GM10248 (cell line): ENCODE measurements around the gene SPATS1.
"Not testable (repeated sequence)": the region's sequence is repeated elsewhere in the genome, so short reads cannot be mapped to it uniquely, and the experiment has no call there.

Experiments used
- CTCF ChIA-PET: fragments of 300-600 bp; sonication (Branson Sonifier 250); formaldehyde crosslinking; extraction: SDS; loops from one replicate; lab custom pipeline; 2021; ENCODE audit warnings: antibody characterized with exemption; lab: Yijun Ruan, JAX
- POLR2A ChIA-PET: fragments of 350-650 bp; sonication (Branson Sonifier 250); formaldehyde crosslinking; extraction: SDS; loops from one replicate; lab custom pipeline; 2020; ENCODE audit warnings: antibody characterized with exemption; lab: Yijun Ruan, JAX
- DNase-seq: peaks from one replicate; pipeline ENCODE4 v3.0.0; 2012; ENCODE audit errors: extremely low spot score
- TF ChIP-seq, protein P1 (sequence below): IDR thresholded peaks from 2 replicates; pipeline ENCODE4 v1.5.1; 2012; ENCODE audit warnings: mild to moderate bottlenecking, low read depth; ENCODE audit errors: extremely low read depth, missing control alignments, control extremely low read depth

Gene SPATS1

DNA sequence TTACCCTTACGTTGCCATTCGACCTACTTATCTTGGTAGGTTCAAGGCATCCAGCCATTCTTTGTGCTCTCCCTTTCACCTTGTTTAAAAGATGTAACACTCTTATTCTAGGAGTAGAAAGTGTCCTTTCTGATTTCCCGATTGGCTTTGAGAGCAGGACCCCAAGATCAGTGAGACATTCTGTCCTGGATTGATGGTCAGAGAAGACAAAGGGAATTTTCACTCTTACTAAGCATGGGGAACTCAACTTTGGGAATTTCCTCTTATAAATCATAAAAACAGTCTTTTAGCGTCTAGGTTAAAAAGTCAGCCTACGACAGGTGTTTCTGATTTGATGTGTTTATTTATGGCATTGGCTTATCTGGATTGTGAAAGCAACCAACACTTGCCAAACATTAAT is 26.5 kb upstream of the SPATS1 start:
- CTCF ChIA-PET = interaction anchor here (5.3 kb wide), 1 partner anchor 13 kb away, joined by 45 read pairs; no protein-coding TSS in a partner anchor

DNA sequence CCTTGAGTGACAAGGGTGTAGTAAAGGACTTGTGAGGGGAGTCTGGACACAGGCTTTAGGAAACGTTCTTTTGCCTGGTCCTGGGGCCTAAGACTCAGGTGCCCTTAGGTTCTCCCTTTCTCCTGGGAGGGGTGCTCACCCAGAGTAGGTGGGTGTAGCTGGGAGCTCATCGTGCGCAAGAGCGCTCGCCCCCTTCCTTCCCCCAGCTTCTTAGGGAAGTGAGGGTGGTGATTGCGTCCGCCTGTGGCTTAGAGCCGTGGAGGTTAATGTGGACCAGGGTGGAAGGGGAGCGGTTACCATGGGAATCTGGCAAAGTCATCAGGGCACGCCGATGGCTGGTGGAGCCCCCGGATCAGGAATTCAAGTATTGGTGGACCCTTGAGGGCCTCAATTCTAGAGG is 26.0 kb upstream of the SPATS1 start:
- TF ChIP-seq, protein P1, sequence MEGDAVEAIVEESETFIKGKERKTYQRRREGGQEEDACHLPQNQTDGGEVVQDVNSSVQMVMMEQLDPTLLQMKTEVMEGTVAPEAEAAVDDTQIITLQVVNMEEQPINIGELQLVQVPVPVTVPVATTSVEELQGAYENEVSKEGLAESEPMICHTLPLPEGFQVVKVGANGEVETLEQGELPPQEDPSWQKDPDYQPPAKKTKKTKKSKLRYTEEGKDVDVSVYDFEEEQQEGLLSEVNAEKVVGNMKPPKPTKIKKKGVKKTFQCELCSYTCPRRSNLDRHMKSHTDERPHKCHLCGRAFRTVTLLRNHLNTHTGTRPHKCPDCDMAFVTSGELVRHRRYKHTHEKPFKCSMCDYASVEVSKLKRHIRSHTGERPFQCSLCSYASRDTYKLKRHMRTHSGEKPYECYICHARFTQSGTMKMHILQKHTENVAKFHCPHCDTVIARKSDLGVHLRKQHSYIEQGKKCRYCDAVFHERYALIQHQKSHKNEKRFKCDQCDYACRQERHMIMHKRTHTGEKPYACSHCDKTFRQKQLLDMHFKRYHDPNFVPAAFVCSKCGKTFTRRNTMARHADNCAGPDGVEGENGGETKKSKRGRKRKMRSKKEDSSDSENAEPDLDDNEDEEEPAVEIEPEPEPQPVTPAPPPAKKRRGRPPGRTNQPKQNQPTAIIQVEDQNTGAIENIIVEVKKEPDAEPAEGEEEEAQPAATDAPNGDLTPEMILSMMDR = no peak
- no peak for DNase-seq
- ChIA-PET POLR2A (no interaction called here), CTCF (no interaction called here)

More for the DNA sequence above, 26.5 kb upstream of the SPATS1 start:
- no peak for DNase-seq
- POLR2A ChIA-PET = no interaction called here
- TF ChIP-seq, protein P1 = no peak

DNA sequence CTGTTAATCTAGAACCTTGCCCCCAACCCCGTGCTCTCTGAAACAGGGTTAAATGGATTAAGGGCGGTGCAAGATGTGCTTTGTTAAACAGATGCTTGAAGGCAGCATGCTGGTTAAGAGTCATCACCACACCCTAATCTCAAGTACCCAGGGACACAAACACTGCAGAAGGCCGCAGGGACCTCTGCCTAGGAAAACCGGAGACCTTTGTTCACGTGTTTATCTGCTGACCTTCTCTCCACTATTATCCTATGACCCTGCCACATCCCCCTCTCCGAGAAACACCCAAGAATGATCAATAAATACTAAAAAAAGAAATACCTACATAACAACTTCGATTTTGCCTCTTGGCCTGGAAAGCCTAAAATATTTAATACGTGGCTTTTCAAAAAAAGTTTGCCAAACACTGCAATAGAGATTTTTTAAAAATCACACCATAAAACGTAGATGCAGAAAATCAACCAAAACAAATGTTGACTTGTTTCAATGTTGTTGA is 25.3 kb upstream of the SPATS1 start:
- DNase-seq, POLR2A ChIA-PET, CTCF ChIA-PET: not testable (repeated sequence)

DNA sequence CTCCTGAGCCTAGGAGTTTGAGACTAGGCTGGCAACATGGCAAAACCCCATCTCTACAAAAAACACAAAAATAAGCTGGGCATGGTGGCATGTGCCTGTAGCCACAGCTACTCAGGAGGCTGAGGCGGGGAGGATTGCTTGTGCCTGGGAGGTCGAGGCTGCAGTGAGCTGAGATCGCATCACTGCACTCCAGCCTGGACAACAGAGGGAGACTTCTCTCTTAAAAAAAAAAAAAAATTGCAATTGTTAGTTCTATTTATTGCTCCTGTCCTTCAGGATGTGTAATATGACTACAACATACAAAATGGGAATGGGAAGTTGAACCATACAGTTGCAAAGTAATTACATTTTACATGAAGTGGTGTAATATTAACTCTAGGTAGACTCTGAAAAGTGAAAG is 21.2 kb upstream of the SPATS1 start:
- TF ChIP-seq, protein P1 = no peak
- ChIA-PET CTCF (interaction anchor here (1.0 to 4.9 kb wide), 4 partner anchors 9 to 24 kb away, joined by 3 to 22 read pairs (median 11); partner anchors contain the start of gene AARS2), POLR2A (no interaction called here)
- DNase-seq = no peak

DNA sequence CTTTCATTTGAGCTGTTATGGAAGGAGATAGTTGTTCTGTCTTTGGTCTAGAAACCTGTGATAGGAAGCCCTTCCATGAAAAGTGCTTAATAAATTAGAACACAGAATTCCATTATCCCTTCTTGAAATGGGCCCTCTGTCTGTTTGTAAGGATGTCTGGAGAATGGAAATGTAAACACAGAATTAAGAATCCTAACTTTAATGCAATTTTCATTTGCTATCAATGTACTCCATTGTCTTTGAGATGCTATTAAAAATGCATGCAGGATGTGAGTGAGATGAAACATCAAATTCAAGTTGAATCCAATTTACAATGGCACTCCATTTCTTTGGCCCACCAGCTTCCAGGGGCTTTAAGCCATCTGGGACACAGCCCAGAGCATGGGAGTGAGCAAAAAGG is 15.4 kb upstream of the SPATS1 start:
- ChIA-PET POLR2A (no interaction called here), CTCF (interaction anchor here (0.6 to 3.3 kb wide), 5 partner anchors 10 to 59 kb away, joined by 3 to 14 read pairs (median 8); partner anchors contain the start of gene AARS2)
- no peak for DNase-seq
- TF ChIP-seq, protein P1 = no peak

DNA sequence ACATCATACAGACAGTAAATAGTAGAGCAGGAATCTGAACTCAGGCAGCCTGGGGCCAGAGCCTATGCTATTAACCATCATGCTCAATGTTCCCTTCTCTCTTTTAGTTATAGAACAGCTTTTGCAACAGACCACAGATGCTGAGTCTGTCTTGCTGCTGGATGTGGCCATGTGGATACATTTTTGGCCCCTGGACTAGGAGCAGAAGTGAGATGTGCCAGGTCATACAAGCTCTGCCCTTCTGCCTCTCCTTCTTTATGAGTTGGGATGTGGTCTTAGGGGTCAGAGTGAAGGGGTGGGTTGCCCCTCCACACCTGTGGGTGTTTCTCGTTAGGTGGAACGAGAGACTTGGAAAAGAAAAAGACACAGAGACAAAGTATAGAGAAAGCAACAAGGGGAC is 14.7 kb upstream of the SPATS1 start:
- ChIA-PET CTCF (interaction anchor here (1.0 to 3.3 kb wide), 3 partner anchors 10 to 60 kb away, joined by 3 to 14 read pairs (median 14); no protein-coding TSS in a partner anchor), POLR2A (no interaction called here)
- TF ChIP-seq, protein P1 = no peak
- no peak for DNase-seq

DNA sequence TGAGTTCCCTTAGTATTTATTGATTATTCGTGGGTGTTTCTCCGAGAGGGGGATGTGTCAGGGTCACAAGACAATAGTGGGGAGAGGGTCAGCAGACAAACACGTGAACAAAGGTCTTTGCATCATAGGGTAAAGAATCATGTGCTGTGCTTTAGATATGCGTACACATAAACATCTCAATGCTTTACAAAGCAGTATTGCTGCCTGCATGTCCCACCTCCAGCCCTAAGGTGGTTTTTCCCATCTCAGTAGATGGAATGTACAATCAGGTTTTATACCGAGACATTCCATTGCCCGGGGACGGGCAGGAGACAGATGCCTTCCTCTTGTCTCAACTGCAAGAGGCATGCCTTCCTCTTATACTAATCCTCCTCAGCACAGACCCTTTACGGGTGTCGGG is 14.2 kb upstream of the SPATS1 start:
- POLR2A ChIA-PET, DNase-seq: not testable (repeated sequence)
- CTCF ChIA-PET = interaction anchor here (3.0 to 3.3 kb wide), 2 partner anchors 9 to 22 kb away, joined by 14 read pairs; no protein-coding TSS in a partner anchor
